NCI-H524 treated with DMSO at 0.1 percent for 48 hours (cell line): ENCODE results near the gene AK4.
"Not testable (repeated sequence)": the region's sequence is repeated elsewhere in the genome, so short reads cannot be mapped to it uniquely, and the experiment has no call there.

Experiments
- DNase-seq: peaks from one replicate; lab custom pipeline; 2025; lab: John Stamatoyannopoulos, UW

AK4 gene

GRCh38 chr1:65150583-65151263 lies 2.7 kb downstream of the AK4 start:
- DNase-seq = no peak

- no peak for DNase-seq
Observed at GRCh38 chr1:65151641-65152040, 3.6 kb downstream of the AK4 start.

GRCh38 chr1:65153635-65154034 lies 5.6 kb downstream of the AK4 start:
- DNase-seq = no peak

- no peak for DNase-seq
Observed at GRCh38 chr1:65156910-65157545, 9.0 kb downstream of the AK4 start.

GRCh38 chr1:65157546-65157941 lies 9.5 kb downstream of the AK4 start:
- no peak for DNase-seq

- not testable (repeated sequence) for DNase-seq
Observed at GRCh38 chr1:65159291-65159688, 11.3 kb downstream of the AK4 start.

GRCh38 chr1:65159801-65160523 lies 12.0 kb downstream of the AK4 start:
- no peak for DNase-seq

- no peak for DNase-seq
Observed at GRCh38 chr1:65163201-65163805, 15.3 kb downstream of the AK4 start.

- DNase-seq = not testable (repeated sequence)
Observed at GRCh38 chr1:65164101-65164500, 16.1 kb downstream of the AK4 start.

- no peak for DNase-seq
Observed at GRCh38 chr1:65164633-65165032, 16.6 kb downstream of the AK4 start.

GRCh38 chr1:65165269-65165993 lies 17.4 kb downstream of the AK4 start:
- no peak for DNase-seq

- no peak for DNase-seq
Observed at GRCh38 chr1:65166572-65167305, 18.7 kb downstream of the AK4 start.

GRCh38 chr1:65167586-65168242 lies 19.7 kb downstream of the AK4 start:
- no peak for DNase-seq

GRCh38 chr1:65168867-65169266 lies 20.9 kb downstream of the AK4 start:
- no peak for DNase-seq

GRCh38 chr1:65170511-65171142 lies 22.6 kb downstream of the AK4 start:
- no peak for DNase-seq

GRCh38 chr1:65172936-65173690 lies 25.1 kb downstream of the AK4 start:
- DNase-seq = no peak

GRCh38 chr1:65174585-65174984 lies 26.6 kb downstream of the AK4 start:
- DNase-seq = no peak

- no peak for DNase-seq
Observed at GRCh38 chr1:65175171-65176055, 27.4 kb downstream of the AK4 start.

GRCh38 chr1:65176056-65176450 lies 28.1 kb downstream of the AK4 start:
- DNase-seq = no peak
